GM12891 (cell line): ENCODE results near the gene SLC7A6.
A peak's percentile ranks its signal among the peaks of the same experiment; 100 is the strongest.

Experiments
- PAX5 ChIP-seq: IDR thresholded peaks from 2 replicates; pipeline ENCODE4 v1.6.1; 2011; ENCODE audit warnings: low read length, moderate library complexity, mild to moderate bottlenecking; ENCODE audit not compliant: insufficient read depth, severe bottlenecking
- POLR2A ChIP-seq: IDR thresholded peaks from 2 replicates; pipeline ENCODE4 v1.6.1; 2011; ENCODE audit warnings: low read depth, low read length, control low read depth
- POLR2AphosphoS5 ChIP-seq: IDR thresholded peaks from 2 replicates; pipeline ENCODE4 v1.6.1; 2011; ENCODE audit warnings: low read depth, low read length, control low read depth
- TAF1 ChIP-seq: IDR thresholded peaks from 2 replicates; pipeline ENCODE4 v1.6.1; 2011; ENCODE audit warnings: low read depth, low read length, control low read depth

GRCh38 chr16:68244903-68245853 lies 19.1 kb upstream of the SLC7A6 start, which contains the start of gene PLA2G15:
- TF ChIP-seq POLR2A (peak; percentile 63), TAF1 (0 out of 2 replicates have a peak, but pooled peaks have one; percentile 36), POLR2AphosphoS5 (peak; percentile 63), PAX5 (peak; percentile 55)
